ENCODE results near the gene YTHDC1.

YTHDC1 gene

GRCh38 chr4:68360231-68360968 lies 10.5 kb upstream of the YTHDC1 start:
- DNase-seq (ENCODE audit: insufficient read length, low spot score) = no peak
- no peak for FAIRE-seq
- TF ChIP-seq POLR2AphosphoS5 (IDR thresholded peaks at IDR 0.05; ENCODE audit: low read depth, low read length) (no peak), POU2F2 (IDR thresholded peaks at IDR 0.05; ENCODE audit: low read depth, low read length) (no peak), SPI1 (IDR thresholded peaks at IDR 0.05; ENCODE audit: low read depth, low read length) (no peak), POLR2A (IDR thresholded peaks at IDR 0.05; ENCODE audit: low read depth, low read length) (no peak), TAF1 (IDR thresholded peaks at IDR 0.05; ENCODE audit: low read depth, low read length) (no peak), PAX5 (IDR thresholded peaks at IDR 0.05; ENCODE audit: insufficient read depth, low read length, severe bottlenecking) (no peak)

GRCh38 chr4:68359508-68359907 lies 9.6 kb upstream of the YTHDC1 start:
- FAIRE-seq (peak; percentile 78), DNase-seq (ENCODE audit: insufficient read length, low spot score) (no peak)
- no peak for TF ChIP-seq SPI1 (IDR thresholded peaks at IDR 0.05; ENCODE audit: low read depth, low read length)
- TF ChIP-seq POLR2AphosphoS5 (IDR thresholded peaks at IDR 0.05; ENCODE audit: low read depth, low read length) = no peak
- no peak for TF ChIP-seq PAX5 (IDR thresholded peaks at IDR 0.05; ENCODE audit: insufficient read depth, low read length, severe bottlenecking)
- no peak for TF ChIP-seq POLR2A (IDR thresholded peaks at IDR 0.05; ENCODE audit: low read depth, low read length)
- no peak for TF ChIP-seq POU2F2 (IDR thresholded peaks at IDR 0.05; ENCODE audit: low read depth, low read length)
- no peak for TF ChIP-seq TAF1 (IDR thresholded peaks at IDR 0.05; ENCODE audit: low read depth, low read length)

- TF ChIP-seq TAF1 (IDR thresholded peaks at IDR 0.05; ENCODE audit: low read depth, low read length) (no peak), SPI1 (IDR thresholded peaks at IDR 0.05; ENCODE audit: low read depth, low read length) (no peak), POU2F2 (IDR thresholded peaks at IDR 0.05; ENCODE audit: low read depth, low read length) (no peak), POLR2A (IDR thresholded peaks at IDR 0.05; ENCODE audit: low read depth, low read length) (no peak), PAX5 (IDR thresholded peaks at IDR 0.05; ENCODE audit: insufficient read depth, low read length, severe bottlenecking) (no peak), POLR2AphosphoS5 (IDR thresholded peaks at IDR 0.05; ENCODE audit: low read depth, low read length) (no peak)
- FAIRE-seq (no peak), DNase-seq (ENCODE audit: insufficient read length, low spot score) (no peak)
These were observed 9.1 kb upstream of the YTHDC1 start for GRCh38 chr4:68358988-68359387.

- TF ChIP-seq PAX5 (IDR thresholded peaks at IDR 0.05; ENCODE audit: insufficient read depth, low read length, severe bottlenecking) = no peak
- no peak for TF ChIP-seq POU2F2 (IDR thresholded peaks at IDR 0.05; ENCODE audit: low read depth, low read length)
- no peak for TF ChIP-seq TAF1 (IDR thresholded peaks at IDR 0.05; ENCODE audit: low read depth, low read length)
- no peak for TF ChIP-seq POLR2A (IDR thresholded peaks at IDR 0.05; ENCODE audit: low read depth, low read length)
- no peak for TF ChIP-seq SPI1 (IDR thresholded peaks at IDR 0.05; ENCODE audit: low read depth, low read length)
- no peak for TF ChIP-seq POLR2AphosphoS5 (IDR thresholded peaks at IDR 0.05; ENCODE audit: low read depth, low read length)
- no peak for FAIRE-seq
These were observed 2.9 kb upstream of the YTHDC1 start for GRCh38 chr4:68352791-68353190.

GRCh38 chr4:68349279-68349648 lies 626 bp downstream of the YTHDC1 start:
- TF ChIP-seq SPI1 (IDR thresholded peaks at IDR 0.05; ENCODE audit: low read depth, low read length) (0 out of 2 replicates have a peak, but pooled peaks have one; percentile 11), TAF1 (IDR thresholded peaks at IDR 0.05; ENCODE audit: low read depth, low read length) (no peak)
- FAIRE-seq (peak; percentile 58), DNase-seq (ENCODE audit: insufficient read length, low spot score) (peak; percentile 2)

More at GRCh38 chr4:68352791-68353190, 2.9 kb upstream of the YTHDC1 start:
- DNase-seq (ENCODE audit: insufficient read length, low spot score) = no peak

- FAIRE-seq = no peak
- no peak for TF ChIP-seq PAX5 (IDR thresholded peaks at IDR 0.05; ENCODE audit: insufficient read depth, low read length, severe bottlenecking)
- TF ChIP-seq SPI1 (IDR thresholded peaks at IDR 0.05; ENCODE audit: low read depth, low read length) = no peak
- no peak for TF ChIP-seq POLR2AphosphoS5 (IDR thresholded peaks at IDR 0.05; ENCODE audit: low read depth, low read length)
- TF ChIP-seq TAF1 (IDR thresholded peaks at IDR 0.05; ENCODE audit: low read depth, low read length) = no peak
- no peak for DNase-seq (ENCODE audit: insufficient read length, low spot score)
These were observed 1.3 kb downstream of the YTHDC1 start for GRCh38 chr4:68348577-68348976.

GRCh38 chr4:68347845-68348244 lies 2.0 kb downstream of the YTHDC1 start:
- no peak for FAIRE-seq
- no peak for DNase-seq (ENCODE audit: insufficient read length, low spot score)
- TF ChIP-seq POU2F2 (IDR thresholded peaks at IDR 0.05; ENCODE audit: low read depth, low read length) = no peak
- TF ChIP-seq POLR2A (IDR thresholded peaks at IDR 0.05; ENCODE audit: low read depth, low read length) = no peak
- TF ChIP-seq SPI1 (IDR thresholded peaks at IDR 0.05; ENCODE audit: low read depth, low read length) = no peak
- TF ChIP-seq POLR2AphosphoS5 (IDR thresholded peaks at IDR 0.05; ENCODE audit: low read depth, low read length) = no peak

- FAIRE-seq (no peak), DNase-seq (ENCODE audit: insufficient read length, low spot score) (no peak)
- TF ChIP-seq PAX5 (IDR thresholded peaks at IDR 0.05; ENCODE audit: insufficient read depth, low read length, severe bottlenecking) (no peak), POLR2AphosphoS5 (IDR thresholded peaks at IDR 0.05; ENCODE audit: low read depth, low read length) (no peak), POU2F2 (IDR thresholded peaks at IDR 0.05; ENCODE audit: low read depth, low read length) (no peak), TAF1 (IDR thresholded peaks at IDR 0.05; ENCODE audit: low read depth, low read length) (no peak), SPI1 (IDR thresholded peaks at IDR 0.05; ENCODE audit: low read depth, low read length) (no peak), POLR2A (IDR thresholded peaks at IDR 0.05; ENCODE audit: low read depth, low read length) (no peak)
These were observed 3.4 kb downstream of the YTHDC1 start for GRCh38 chr4:68346461-68346860.

GRCh38 chr4:68344785-68345184 lies 5.1 kb downstream of the YTHDC1 start:
- no peak for FAIRE-seq
- TF ChIP-seq PAX5 (IDR thresholded peaks at IDR 0.05; ENCODE audit: insufficient read depth, low read length, severe bottlenecking) (no peak), POLR2A (IDR thresholded peaks at IDR 0.05; ENCODE audit: low read depth, low read length) (no peak), TAF1 (IDR thresholded peaks at IDR 0.05; ENCODE audit: low read depth, low read length) (no peak), SPI1 (IDR thresholded peaks at IDR 0.05; ENCODE audit: low read depth, low read length) (no peak), POLR2AphosphoS5 (IDR thresholded peaks at IDR 0.05; ENCODE audit: low read depth, low read length) (no peak), POU2F2 (IDR thresholded peaks at IDR 0.05; ENCODE audit: low read depth, low read length) (no peak)
- no peak for DNase-seq (ENCODE audit: insufficient read length, low spot score)

GRCh38 chr4:68344049-68344448 lies 5.8 kb downstream of the YTHDC1 start:
- FAIRE-seq (no peak), DNase-seq (ENCODE audit: insufficient read length, low spot score) (no peak)
- TF ChIP-seq POU2F2 (IDR thresholded peaks at IDR 0.05; ENCODE audit: low read depth, low read length) = no peak
- no peak for TF ChIP-seq PAX5 (IDR thresholded peaks at IDR 0.05; ENCODE audit: insufficient read depth, low read length, severe bottlenecking)
- no peak for TF ChIP-seq SPI1 (IDR thresholded peaks at IDR 0.05; ENCODE audit: low read depth, low read length)
- no peak for TF ChIP-seq POLR2A (IDR thresholded peaks at IDR 0.05; ENCODE audit: low read depth, low read length)
- no peak for TF ChIP-seq POLR2AphosphoS5 (IDR thresholded peaks at IDR 0.05; ENCODE audit: low read depth, low read length)
- no peak for TF ChIP-seq TAF1 (IDR thresholded peaks at IDR 0.05; ENCODE audit: low read depth, low read length)
